ENCODE measurements around the gene MPZL2.

MPZL2 gene

DNA sequence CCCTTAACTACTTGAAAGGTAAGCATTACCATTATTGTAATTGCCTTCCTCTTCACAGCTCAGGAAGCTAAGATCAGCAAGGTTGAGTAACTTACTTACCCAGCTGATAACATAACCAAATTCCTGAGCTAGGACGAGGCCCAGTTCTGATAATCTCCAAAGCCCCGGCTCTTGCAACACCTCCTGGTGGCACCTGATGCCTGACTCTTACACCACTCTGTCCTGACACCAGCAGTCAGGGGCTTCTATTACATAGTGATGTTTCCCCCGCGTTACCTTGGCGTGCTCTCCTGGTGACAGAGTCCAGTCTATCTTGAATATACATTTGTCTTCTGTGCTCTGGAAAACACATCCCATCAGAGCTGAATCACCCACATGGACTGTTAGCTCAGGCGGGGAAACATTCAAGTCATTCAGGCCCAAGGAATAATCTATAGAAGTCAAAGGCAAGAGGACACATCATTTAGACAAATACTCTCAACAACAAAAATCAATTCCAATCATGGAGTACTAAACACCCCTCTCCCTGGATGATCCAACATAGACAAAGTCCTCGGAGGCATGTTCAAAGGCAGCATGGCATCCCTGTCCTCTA, 51.9 kb downstream of the MPZL2 start:
- H3K27ac ChIP-seq (ENCODE audit: low read length), result no peak overlapping the region
- H3K9me3 ChIP-seq (ENCODE audit: control insufficient read depth in 2 of 2, low read length in 2 of 2), result no peaks in the 10 kb centered on the region
- H3K4me3 ChIP-seq (ENCODE audit: low read length in 2 of 2), result no peak overlapping the region
- H3K4me1 ChIP-seq (ENCODE audit: control insufficient read depth, insufficient read depth, low read length), result no peaks in the 10 kb centered on the region
- H3K9ac ChIP-seq (ENCODE audit: low read length in 2 of 2), result no peak overlapping the region
- peaks cover 4 to 12% of the 10 kb centered on the region in 2 donors for H3K27me3 ChIP-seq (ENCODE audit: control insufficient read depth in 1 of 2, insufficient read depth in 2 of 2, low read length in 2 of 2)
- no peaks in the 10 kb centered on the region for H3K36me3 ChIP-seq (ENCODE audit: control insufficient read depth in 2 of 2, insufficient read depth in 2 of 2, low read length in 2 of 2)

DNA sequence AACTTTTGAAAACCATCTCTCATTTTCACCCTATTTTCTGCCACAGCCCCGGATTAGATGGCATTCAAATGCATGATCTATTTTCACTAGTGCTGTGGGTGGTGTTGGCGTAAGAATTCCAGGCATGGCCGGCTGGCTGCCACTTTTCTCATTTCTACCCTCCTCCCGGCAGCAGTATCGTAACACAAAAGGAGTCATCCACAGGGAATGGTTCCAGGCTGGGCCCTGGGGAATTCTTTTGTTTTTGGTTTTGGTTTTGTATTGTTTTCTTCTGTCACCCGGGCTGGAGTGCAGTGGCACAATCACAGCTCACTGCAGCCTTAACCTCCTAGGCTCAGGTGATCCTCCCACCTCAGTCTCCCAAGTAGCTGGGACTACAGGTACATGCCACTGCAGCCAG, 53.1 kb downstream of the MPZL2 start:
- no peaks in the 10 kb centered on the region for H3K4me1 ChIP-seq (ENCODE audit: control insufficient read depth, insufficient read depth, low read length)
- H3K36me3 ChIP-seq (ENCODE audit: control insufficient read depth in 2 of 2, insufficient read depth in 2 of 2, low read length in 2 of 2), result no peaks in the 10 kb centered on the region
- H3K9ac ChIP-seq (ENCODE audit: low read length in 2 of 2), result no peak overlapping the region
- no peak overlapping the region for H3K4me3 ChIP-seq (ENCODE audit: low read length in 2 of 2)
- H3K27me3 ChIP-seq (ENCODE audit: control insufficient read depth in 1 of 2, insufficient read depth in 2 of 2, low read length in 2 of 2), result peaks cover 4 to 12% of the 10 kb centered on the region in 2 donors
- H3K9me3 ChIP-seq (ENCODE audit: control insufficient read depth in 2 of 2, low read length in 2 of 2), result no peaks in the 10 kb centered on the region
- H3K27ac ChIP-seq (ENCODE audit: low read length), result no peak overlapping the region

DNA sequence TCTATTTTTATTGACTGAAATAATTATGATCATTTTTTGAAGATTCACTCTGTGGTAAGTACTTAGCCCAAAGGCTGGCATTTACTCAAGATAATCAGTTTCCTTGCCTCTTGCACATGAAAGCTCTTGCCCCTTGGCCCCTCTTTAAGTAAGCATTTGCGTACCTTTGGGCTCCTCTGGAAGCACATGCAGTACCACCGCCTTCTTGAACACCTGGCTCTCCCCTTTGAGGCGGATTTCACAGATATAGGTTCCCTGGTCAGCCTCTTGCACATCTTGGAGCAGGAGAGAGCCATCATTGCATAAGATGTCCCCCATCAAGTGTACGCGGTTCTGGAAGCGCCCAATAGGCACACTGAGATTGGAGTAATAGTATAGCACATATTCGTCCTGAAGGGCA, 53.8 kb downstream of the MPZL2 start:
- Histone ChIP-seq H3K4me3 (ENCODE audit: low read length in 2 of 2) (no peak overlapping the region), H3K27ac (ENCODE audit: low read length) (no peak overlapping the region), H3K9me3 (ENCODE audit: control insufficient read depth in 2 of 2, low read length in 2 of 2) (no peaks in the 10 kb centered on the region), H3K36me3 (ENCODE audit: control insufficient read depth in 2 of 2, insufficient read depth in 2 of 2, low read length in 2 of 2) (no peaks in the 10 kb centered on the region), H3K9ac (ENCODE audit: low read length in 2 of 2) (no peak overlapping the region), H3K27me3 (ENCODE audit: control insufficient read depth in 1 of 2, insufficient read depth in 2 of 2, low read length in 2 of 2) (peaks cover 7 to 16% of the 10 kb centered on the region in 2 donors), H3K4me1 (ENCODE audit: control insufficient read depth, insufficient read depth, low read length) (no peaks in the 10 kb centered on the region)

DNA sequence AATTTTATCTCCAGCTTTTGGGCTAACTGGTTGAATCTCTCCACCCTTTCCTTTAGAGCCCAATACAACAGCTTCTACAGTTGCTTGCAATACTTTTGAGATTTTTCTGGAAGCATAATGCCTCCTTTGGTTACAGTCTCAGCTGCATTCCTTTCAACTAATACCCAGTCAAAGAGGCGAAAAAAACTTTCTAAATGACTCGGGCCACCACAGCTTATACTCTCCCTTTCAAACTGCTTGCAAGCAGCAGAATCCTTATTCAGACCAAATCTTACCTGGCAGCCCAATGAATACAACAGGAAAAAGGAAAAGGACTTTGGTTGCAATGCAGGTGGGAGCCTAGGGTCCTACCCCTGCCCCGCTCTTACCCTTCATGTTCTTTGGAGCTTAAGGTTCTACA, 55.1 kb downstream of the MPZL2 start:
- H3K36me3 ChIP-seq (ENCODE audit: control insufficient read depth in 2 of 2, insufficient read depth in 2 of 2, low read length in 2 of 2), result no peaks in the 10 kb centered on the region
- no peak overlapping the region for H3K4me3 ChIP-seq (ENCODE audit: low read length in 2 of 2)
- H3K27me3 ChIP-seq (ENCODE audit: control insufficient read depth in 1 of 2, insufficient read depth in 2 of 2, low read length in 2 of 2), result peaks cover 7 to 17% of the 10 kb centered on the region in 2 donors
- no peak overlapping the region for H3K27ac ChIP-seq (ENCODE audit: low read length)
- no peak overlapping the region for H3K9ac ChIP-seq (ENCODE audit: low read length in 2 of 2)
- no peaks in the 10 kb centered on the region for H3K9me3 ChIP-seq (ENCODE audit: control insufficient read depth in 2 of 2, low read length in 2 of 2)
- H3K4me1 ChIP-seq (ENCODE audit: control insufficient read depth, insufficient read depth, low read length), result no peaks in the 10 kb centered on the region

DNA sequence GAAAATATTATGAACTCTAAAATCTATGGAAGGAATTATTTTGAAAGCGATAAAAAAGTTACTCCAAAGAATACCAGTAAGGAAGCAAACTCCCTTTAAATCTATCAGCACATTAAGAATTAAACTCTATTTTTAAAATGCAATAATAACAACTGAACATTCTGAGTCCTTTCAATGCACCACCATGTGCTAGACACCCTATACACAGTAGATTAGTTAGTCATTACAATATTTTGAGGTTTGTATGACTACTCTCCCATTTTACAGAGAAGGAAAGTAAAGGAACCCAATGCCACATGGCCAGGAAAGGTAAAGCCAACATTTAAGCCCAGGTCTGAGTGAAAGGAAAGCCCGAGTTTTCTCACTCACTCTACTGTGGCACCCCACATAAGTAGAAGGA, 57.0 kb downstream of the MPZL2 start:
- Histone ChIP-seq H3K4me1 (ENCODE audit: control insufficient read depth, insufficient read depth, low read length) (no peaks in the 10 kb centered on the region), H3K4me3 (ENCODE audit: low read length in 2 of 2) (no peak overlapping the region), H3K36me3 (ENCODE audit: control insufficient read depth in 2 of 2, insufficient read depth in 2 of 2, low read length in 2 of 2) (no peaks in the 10 kb centered on the region), H3K9me3 (ENCODE audit: control insufficient read depth in 2 of 2, low read length in 2 of 2) (no peaks in the 10 kb centered on the region), H3K27me3 (ENCODE audit: control insufficient read depth in 1 of 2, insufficient read depth in 2 of 2, low read length in 2 of 2) (peaks cover 7 to 13% of the 10 kb centered on the region in 2 donors), H3K9ac (ENCODE audit: low read length in 2 of 2) (no peak overlapping the region), H3K27ac (ENCODE audit: low read length) (no peak overlapping the region)

DNA sequence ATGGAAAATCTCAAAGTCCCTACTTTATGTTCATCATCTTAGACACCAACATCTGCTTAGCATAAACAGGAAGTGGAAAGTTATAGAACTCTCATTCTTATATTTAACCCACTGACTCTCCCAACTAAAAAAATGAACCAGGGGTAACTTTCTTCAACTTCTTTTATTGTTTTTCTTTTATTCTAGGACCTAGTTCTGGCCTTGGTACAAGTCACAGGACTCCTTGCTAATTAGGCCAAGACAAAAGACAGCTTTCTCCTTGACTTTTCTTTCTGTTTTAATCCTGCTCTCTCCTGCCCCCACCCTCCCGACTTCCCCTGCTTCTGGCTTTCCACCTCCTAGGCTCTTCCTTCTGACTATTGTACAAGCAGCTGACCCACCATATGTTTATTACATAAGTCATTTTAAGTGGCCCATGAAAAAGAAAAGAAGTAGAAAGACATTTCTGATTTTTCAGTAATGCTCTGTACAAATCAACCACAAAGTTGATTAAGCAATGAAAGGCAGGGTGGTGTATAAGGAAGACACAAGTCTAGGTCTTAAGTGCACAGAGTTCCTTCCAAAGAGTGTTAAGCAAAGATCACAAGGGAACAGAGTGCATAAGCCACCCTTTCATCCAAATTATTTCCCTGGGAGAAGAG, 57.6 kb downstream of the MPZL2 start:
- Histone ChIP-seq H3K4me1 (ENCODE audit: control insufficient read depth, insufficient read depth, low read length) (no peaks in the 10 kb centered on the region), H3K27ac (ENCODE audit: low read length) (no peak overlapping the region), H3K36me3 (ENCODE audit: control insufficient read depth in 2 of 2, insufficient read depth in 2 of 2, low read length in 2 of 2) (no peaks in the 10 kb centered on the region), H3K9ac (ENCODE audit: low read length in 2 of 2) (no peak overlapping the region), H3K4me3 (ENCODE audit: low read length in 2 of 2) (no peak overlapping the region), H3K9me3 (ENCODE audit: control insufficient read depth in 2 of 2, low read length in 2 of 2) (no peaks in the 10 kb centered on the region), H3K27me3 (ENCODE audit: control insufficient read depth in 1 of 2, insufficient read depth in 2 of 2, low read length in 2 of 2) (peaks cover 7 to 13% of the 10 kb centered on the region in 2 donors)

DNA sequence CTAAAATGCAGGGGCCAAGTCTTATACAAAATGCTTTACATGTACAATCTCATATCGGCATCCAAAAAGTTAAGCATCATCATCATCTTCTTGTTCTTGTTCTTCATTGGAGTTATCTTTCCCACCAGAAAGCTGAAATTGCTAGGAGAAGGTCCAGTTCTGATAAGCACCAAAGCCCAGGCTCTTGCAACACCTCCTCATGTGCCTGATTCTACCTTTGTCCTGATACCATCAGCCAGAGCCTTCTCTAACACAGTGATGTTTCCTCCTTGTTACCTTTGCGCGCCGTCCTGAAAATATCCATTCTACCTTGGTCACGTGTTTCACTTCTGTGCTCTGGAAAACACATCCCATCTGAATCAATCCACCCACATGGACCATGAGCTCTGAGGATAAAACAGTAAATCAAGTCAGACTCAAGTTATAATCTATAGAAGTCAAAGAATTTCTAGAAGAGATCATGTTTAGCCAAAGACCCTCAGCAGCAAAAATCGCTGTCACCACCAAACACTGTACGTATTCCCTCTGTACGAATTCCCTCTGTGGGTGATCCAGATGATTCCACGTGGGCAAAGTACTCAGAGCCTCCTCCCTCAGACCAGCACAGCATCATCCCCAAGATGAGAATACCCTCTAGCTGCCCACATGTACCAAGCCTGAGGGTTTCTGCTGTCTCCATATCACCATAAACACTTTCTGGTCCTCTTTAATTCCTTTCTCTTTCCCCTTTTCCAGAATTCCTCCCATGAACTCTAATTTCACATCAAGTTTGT, 58.3 kb downstream of the MPZL2 start:
- Histone ChIP-seq H3K4me3 (ENCODE audit: low read length in 2 of 2) (no peak overlapping the region), H3K4me1 (ENCODE audit: control insufficient read depth, insufficient read depth, low read length) (no peaks in the 10 kb centered on the region), H3K27ac (ENCODE audit: low read length) (no peak overlapping the region), H3K9me3 (ENCODE audit: control insufficient read depth in 2 of 2, low read length in 2 of 2) (no peaks in the 10 kb centered on the region), H3K9ac (ENCODE audit: low read length in 2 of 2) (no peak overlapping the region), H3K36me3 (ENCODE audit: control insufficient read depth in 2 of 2, insufficient read depth in 2 of 2, low read length in 2 of 2) (no peaks in the 10 kb centered on the region), H3K27me3 (ENCODE audit: control insufficient read depth in 1 of 2, insufficient read depth in 2 of 2, low read length in 2 of 2) (peaks cover 7 to 11% of the 10 kb centered on the region in 2 donors)
